Stimulated activated naive CD8-positive, alpha-beta T cell treated with anti-CD3 and anti-CD28 coated beads, Interleukin-15, Interleukin-2, amounts not matched to agents 100 ng/mL and 50 ng/mL, for 24 hours (primary cell): ENCODE results near the gene TELO2.

Experiments
- H3K27ac Mint-ChIP-seq: one replicate; pipeline ENCODE4 v1.8.0; 2021; ENCODE audit warnings: mild to moderate bottlenecking, mixed read lengths
- H3K27me3 Mint-ChIP-seq: one replicate; pipeline ENCODE4 v1.8.0; 2021; ENCODE audit warnings: mixed read lengths
- H3K36me3 Mint-ChIP-seq: one replicate; pipeline ENCODE4 v1.8.0; 2021; ENCODE audit warnings: low read depth, mixed read lengths
- H3K4me1 Mint-ChIP-seq: one replicate; pipeline ENCODE4 v1.8.0; 2021; ENCODE audit warnings: low read depth, mixed read lengths
- H3K4me3 Mint-ChIP-seq: one replicate; pipeline ENCODE4 v1.8.0; 2021; ENCODE audit warnings: mild to moderate bottlenecking, mixed read lengths
- H3K9me3 Mint-ChIP-seq: one replicate; pipeline ENCODE4 v1.8.0; 2021; ENCODE audit warnings: mixed read lengths

Gene TELO2

GRCh38 chr16:1526608-1527555 is 33.7 kb downstream of the TELO2 start:
- H3K9me3 Mint-ChIP-seq: no peaks in the 10 kb centered on the region
- no peaks in the 10 kb centered on the region for H3K27me3 Mint-ChIP-seq
- peak overlapping the region; percentile 32 for H3K4me3 Mint-ChIP-seq
- peaks cover 9% of the 10 kb centered on the region for H3K4me1 Mint-ChIP-seq
- H3K36me3 Mint-ChIP-seq: no peaks in the 10 kb centered on the region
- H3K27ac Mint-ChIP-seq: no peak overlapping the region

- Mint-ChIP-seq H3K9me3 (no peaks in the 10 kb centered on the region), H3K4me1 (peaks cover 9% of the 10 kb centered on the region), H3K27ac (peak overlapping the region; percentile 38), H3K27me3 (no peaks in the 10 kb centered on the region), H3K36me3 (no peaks in the 10 kb centered on the region), H3K4me3 (no peak overlapping the region)
Observed at GRCh38 chr16:1527836-1528811, 35.0 kb downstream of the TELO2 start.

DNA sequence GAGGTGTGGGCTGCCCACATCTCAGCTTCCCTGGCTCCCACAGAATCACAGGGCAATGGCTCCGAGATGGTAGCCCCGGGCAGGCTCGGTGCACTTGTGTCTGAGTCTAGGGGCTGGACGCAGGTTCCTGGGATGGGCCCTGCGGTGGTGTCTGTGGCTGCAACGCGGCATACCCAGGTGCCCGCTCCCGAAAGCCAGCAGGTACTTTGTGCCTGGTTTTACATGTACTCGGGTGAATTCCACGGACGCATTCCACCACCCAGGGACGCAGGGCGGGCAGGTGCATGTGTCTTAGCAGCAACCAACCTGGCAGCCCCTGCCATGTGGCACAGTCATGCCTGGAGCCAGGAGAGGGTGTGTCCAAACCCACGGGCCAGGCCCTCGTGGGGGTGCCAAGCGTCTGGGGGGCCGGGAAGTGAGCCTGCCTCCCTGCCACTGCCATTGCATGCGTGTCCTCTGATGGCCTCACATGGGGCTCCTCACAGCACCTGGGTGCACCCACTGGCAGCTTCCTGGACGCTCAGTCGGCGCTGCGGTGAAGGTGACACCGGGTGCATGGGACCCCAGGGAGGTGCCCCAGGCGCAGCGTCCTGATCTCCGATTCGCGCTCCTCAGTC is 35.9 kb downstream of the TELO2 start:
- Mint-ChIP-seq H3K9me3 (no peaks in the 10 kb centered on the region), H3K27me3 (no peaks in the 10 kb centered on the region), H3K36me3 (no peaks in the 10 kb centered on the region), H3K27ac (no peak overlapping the region), H3K4me3 (no peak overlapping the region), H3K4me1 (peaks cover 9% of the 10 kb centered on the region)

DNA sequence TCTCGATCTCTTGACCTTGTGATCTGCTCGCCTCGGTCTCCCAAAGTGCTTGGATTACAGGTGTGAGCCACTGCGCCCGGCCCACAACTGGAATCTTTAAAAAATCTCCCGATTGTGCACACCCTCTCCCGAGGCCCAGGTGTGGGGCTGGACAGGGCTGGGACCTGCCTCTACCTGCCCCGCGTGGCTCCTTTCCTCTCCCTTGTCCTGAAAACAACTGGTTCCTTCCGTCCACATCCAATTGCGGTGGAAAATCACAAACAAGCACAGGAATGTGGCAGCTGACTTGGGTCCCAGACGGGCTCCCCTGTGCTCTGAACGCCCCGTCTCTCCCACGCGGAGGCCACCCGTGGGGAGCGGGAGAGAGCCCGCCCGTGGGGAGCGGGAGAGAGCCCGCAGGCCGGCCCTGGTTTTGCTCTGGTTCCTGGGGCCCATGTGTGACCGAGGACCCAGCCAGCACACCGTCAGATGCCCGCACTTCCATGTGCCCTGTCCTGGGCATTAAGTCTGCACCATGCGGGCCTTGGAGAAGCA is 37.3 kb downstream of the TELO2 start:
- no peak overlapping the region for H3K27ac Mint-ChIP-seq
- no peak overlapping the region for H3K4me3 Mint-ChIP-seq
- H3K4me1 Mint-ChIP-seq: peaks cover 15% of the 10 kb centered on the region
- peaks cover 5% of the 10 kb centered on the region for H3K36me3 Mint-ChIP-seq
- H3K27me3 Mint-ChIP-seq: no peaks in the 10 kb centered on the region
- no peaks in the 10 kb centered on the region for H3K9me3 Mint-ChIP-seq

GRCh38 chr16:1530883-1531637 is 37.9 kb downstream of the TELO2 start:
- Mint-ChIP-seq H3K4me3 (no peak overlapping the region), H3K27me3 (no peaks in the 10 kb centered on the region), H3K4me1 (peaks cover 14% of the 10 kb centered on the region), H3K36me3 (peaks cover 7% of the 10 kb centered on the region), H3K27ac (no peak overlapping the region), H3K9me3 (no peaks in the 10 kb centered on the region)

GRCh38 chr16:1531638-1531910 is 38.4 kb downstream of the TELO2 start:
- Mint-ChIP-seq H3K27ac (no peak overlapping the region), H3K9me3 (no peaks in the 10 kb centered on the region), H3K4me1 (peaks cover 19% of the 10 kb centered on the region), H3K27me3 (no peaks in the 10 kb centered on the region), H3K4me3 (no peak overlapping the region), H3K36me3 (peaks cover 9% of the 10 kb centered on the region)

DNA sequence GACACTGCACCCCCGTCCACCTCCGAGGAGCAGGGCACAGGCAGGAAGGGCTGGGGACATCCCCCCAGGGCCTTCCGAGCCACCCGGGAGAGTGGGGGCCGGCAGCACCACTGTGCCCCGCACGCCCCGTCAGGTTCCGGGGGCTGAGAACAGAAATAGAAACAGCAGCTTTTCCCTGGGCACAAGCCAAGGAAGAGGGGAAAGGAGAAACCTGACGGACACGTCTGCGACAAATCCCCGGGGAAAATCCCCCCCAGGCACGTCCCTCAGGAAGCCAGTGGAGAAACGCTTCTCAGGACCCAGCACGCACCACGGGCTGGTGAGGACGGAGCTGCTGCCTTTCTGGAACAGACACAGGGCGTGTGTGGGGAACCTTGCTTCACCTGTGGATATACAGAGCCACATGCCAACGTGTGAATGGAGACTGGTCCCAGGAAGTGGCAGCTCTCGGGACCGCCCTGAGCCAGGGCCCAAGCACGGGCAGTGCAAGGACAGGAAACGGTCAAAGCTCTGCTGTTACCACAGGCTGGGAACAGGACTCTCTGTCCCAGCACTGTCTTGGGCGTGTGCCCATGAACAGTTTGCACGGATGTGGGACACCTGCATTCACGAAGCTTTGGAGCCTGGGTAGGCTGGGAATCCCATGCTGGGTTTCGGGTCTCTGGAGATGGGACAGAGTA is 39.1 kb downstream of the TELO2 start:
- Mint-ChIP-seq H3K9me3 (no peaks in the 10 kb centered on the region), H3K36me3 (peaks cover 15% of the 10 kb centered on the region), H3K4me3 (no peak overlapping the region), H3K4me1 (peaks cover 19% of the 10 kb centered on the region), H3K27ac (no peak overlapping the region), H3K27me3 (no peaks in the 10 kb centered on the region)

- H3K27me3 Mint-ChIP-seq: no peaks in the 10 kb centered on the region
- H3K27ac Mint-ChIP-seq: no peak overlapping the region
- H3K4me1 Mint-ChIP-seq: peaks cover 25% of the 10 kb centered on the region
- H3K4me3 Mint-ChIP-seq: peak overlapping the region; percentile 98
- H3K9me3 Mint-ChIP-seq: no peaks in the 10 kb centered on the region
- peaks cover 20% of the 10 kb centered on the region for H3K36me3 Mint-ChIP-seq
Observed at GRCh38 chr16:1532771-1533170, 39.6 kb downstream of the TELO2 start.

DNA sequence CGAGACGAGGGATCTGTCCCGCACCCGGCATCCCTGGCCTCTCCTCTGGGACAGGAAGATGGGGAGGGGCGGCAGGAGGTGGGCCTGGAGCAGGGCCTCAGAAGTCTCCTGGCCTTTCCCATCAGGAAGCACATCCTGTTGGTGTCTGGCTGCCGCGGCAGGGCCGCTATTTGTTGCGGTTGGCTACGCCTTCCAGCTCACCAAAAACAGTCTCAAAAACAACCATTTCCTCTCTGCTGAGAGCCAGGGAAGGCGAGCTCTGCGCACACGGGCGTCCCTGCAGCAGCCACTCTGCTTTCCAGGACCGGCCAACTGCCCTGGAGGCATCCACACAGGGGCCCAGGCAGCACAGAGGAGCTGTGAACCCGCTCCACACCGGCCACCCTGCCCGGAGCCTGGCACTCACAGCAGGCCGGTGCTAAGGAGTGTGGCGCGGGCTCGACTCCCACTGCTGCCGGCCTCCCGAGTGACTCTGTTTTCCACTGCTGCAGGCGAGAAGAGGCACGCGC is 40.3 kb downstream of the TELO2 start, which contains the start of gene TMEM204:
Gene TMEM204 (plus strand): TSS at position 224 of the 509 bp plus-strand sequence. CDS start 610 bp downstream, outside the sequence.
- no peaks in the 10 kb centered on the region for H3K9me3 Mint-ChIP-seq
- H3K27ac Mint-ChIP-seq: peak within 1 kb of the TSS; percentile 97
- peaks cover 32% of the 10 kb centered on the region for H3K4me1 Mint-ChIP-seq
- H3K4me3 Mint-ChIP-seq: peak within 1 kb of the TSS; percentile 98
- no peaks in the 10 kb centered on the region for H3K27me3 Mint-ChIP-seq
- H3K36me3 Mint-ChIP-seq: peaks cover 26% of the 10 kb centered on the region

DNA sequence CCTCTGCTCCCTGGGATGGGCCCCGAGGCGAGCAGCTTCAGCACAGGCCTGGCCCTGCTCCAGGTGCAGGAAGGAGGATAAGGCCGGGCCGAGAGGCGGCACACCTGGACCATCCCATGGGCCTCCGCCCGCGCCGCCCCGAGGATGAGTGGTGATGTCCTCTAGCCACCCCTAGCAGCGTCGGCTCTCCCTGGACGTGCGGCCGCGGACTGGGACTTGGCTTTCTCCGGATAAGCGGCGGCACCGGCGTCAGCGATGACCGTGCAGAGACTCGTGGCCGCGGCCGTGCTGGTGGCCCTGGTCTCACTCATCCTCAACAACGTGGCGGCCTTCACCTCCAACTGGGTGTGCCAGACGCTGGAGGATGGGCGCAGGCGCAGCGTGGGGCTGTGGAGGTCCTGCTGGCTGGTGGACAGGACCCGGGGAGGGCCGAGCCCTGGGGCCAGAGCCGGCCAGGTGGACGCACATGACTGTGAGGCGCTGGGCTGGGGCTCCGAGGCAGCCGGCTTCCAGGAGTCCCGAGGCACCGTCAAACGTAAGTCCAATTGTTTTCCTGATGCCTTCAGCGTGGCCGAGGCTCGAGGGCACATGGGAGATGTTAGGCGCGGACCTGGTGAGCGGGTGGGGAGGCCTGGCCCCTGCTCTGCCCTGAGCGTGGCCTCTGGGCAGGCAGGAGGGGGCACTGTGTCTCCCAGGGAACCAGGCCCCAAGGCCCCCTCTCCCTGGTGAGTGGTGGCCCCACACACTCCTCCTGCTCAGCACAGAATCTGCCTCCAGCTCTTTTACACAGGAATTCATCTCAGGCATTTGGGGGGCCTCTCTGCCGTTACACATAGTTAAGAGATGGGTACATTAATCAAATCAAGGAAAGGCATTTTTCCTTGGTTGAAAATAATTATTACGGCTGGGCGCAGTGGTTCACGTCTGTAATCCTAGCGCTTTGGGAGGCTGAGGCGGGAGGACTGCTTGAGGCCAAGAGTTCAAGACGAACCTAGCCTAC is 41.2 kb downstream of the TELO2 start:
- Mint-ChIP-seq H3K27me3 (no peaks in the 10 kb centered on the region), H3K36me3 (peaks cover 27% of the 10 kb centered on the region), H3K4me1 (peaks cover 40% of the 10 kb centered on the region), H3K4me3 (peak overlapping the region; percentile 98), H3K27ac (peak overlapping the region; percentile 97), H3K9me3 (no peaks in the 10 kb centered on the region)

GRCh38 chr16:1535391-1536291 is 42.5 kb downstream of the TELO2 start:
- H3K36me3 Mint-ChIP-seq: peaks cover 27% of the 10 kb centered on the region
- H3K4me1 Mint-ChIP-seq: peaks cover 45% of the 10 kb centered on the region
- no peaks in the 10 kb centered on the region for H3K27me3 Mint-ChIP-seq
- H3K27ac Mint-ChIP-seq: peak overlapping the region; percentile 97
- H3K9me3 Mint-ChIP-seq: no peaks in the 10 kb centered on the region
- peak overlapping the region; percentile 98 for H3K4me3 Mint-ChIP-seq

DNA sequence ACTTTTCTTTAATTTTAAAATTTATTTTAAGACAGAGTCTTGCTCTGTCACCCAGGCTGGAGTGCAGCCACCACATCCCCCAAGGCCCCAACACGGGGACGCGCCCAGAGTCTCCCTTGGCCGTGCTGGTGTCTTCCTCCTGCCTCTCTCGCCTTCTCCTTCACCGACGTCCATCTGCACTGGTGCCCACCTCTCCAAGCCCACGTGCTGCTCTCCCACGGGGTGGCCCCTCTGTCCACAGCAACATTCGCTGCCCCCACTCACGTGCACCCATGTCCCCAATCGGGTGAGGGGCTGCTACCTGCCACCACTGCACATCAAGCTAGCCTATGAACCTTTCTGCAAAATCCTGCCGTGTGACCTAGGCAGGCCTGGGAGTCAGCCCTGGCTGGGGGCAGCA is 43.4 kb downstream of the TELO2 start:
- Mint-ChIP-seq H3K27me3 (no peaks in the 10 kb centered on the region), H3K4me3 (peak overlapping the region; percentile 98), H3K27ac (peak overlapping the region; percentile 95), H3K36me3 (peaks cover 27% of the 10 kb centered on the region), H3K4me1 (peaks cover 48% of the 10 kb centered on the region), H3K9me3 (no peaks in the 10 kb centered on the region)
